SK-N-SH treated with all-trans-retinoic acid at 6 μM for 48 hours (cell line): Measurements from ENCODE around the gene FBXO10.
A peak's percentile ranks its signal among the peaks of the same experiment; 100 is the strongest.
"Not testable (repeated sequence)": the region's sequence is repeated elsewhere in the genome, so short reads cannot be mapped to it uniquely, and the experiment has no call there.

Source experiments
- ATAC-seq: fragments of 200-7000 bp; cut with Tn5 transposase; 3 replicates; pipeline ENCODE4 v1.9.1; 2020; ENCODE audit warnings: mild to moderate bottlenecking, moderate library complexity
- ARNTL ChIP-seq: fragments of 450-650 bp; formaldehyde crosslinking; IDR thresholded peaks from 2 replicates; pipeline ENCODE4 v1.5.0; 2020; ENCODE audit warnings: low read depth, mild to moderate bottlenecking, moderate library complexity, borderline replicate concordance
- BACH2 ChIP-seq: fragments of 250-450 bp; sonication (Bioruptor Pico); IDR thresholded peaks from 2 replicates; pipeline ENCODE4 v1.9.0; 2021; ENCODE audit warnings: mild to moderate bottlenecking, borderline replicate concordance
- CSDC2 ChIP-seq: fragments of 250-450 bp; sonication (Bioruptor Pico); IDR thresholded peaks from 2 replicates; pipeline ENCODE4 v1.5.0; 2020; ENCODE audit warnings: mild to moderate bottlenecking, moderate library complexity
- CSRNP3 ChIP-seq: fragments of 250-450 bp; sonication (Bioruptor Pico); IDR thresholded peaks from 2 replicates; pipeline ENCODE4 v1.5.1; 2021; ENCODE audit warnings: mild to moderate bottlenecking, moderate library complexity
- ESRRG ChIP-seq: fragments of 250-450 bp; sonication (Bioruptor Pico); IDR thresholded peaks from 2 replicates; pipeline ENCODE4 v1.6.1; 2021; ENCODE audit warnings: mild to moderate bottlenecking
- PATZ1 ChIP-seq: fragments of 250-450 bp; sonication (Bioruptor Pico); IDR thresholded peaks from 2 replicates; pipeline ENCODE4 v1.8.0; 2020; ENCODE audit warnings: mild to moderate bottlenecking, moderate library complexity, borderline replicate concordance
- POU6F1 ChIP-seq: fragments of 250-450 bp; sonication (Bioruptor Pico); IDR thresholded peaks from 2 replicates; pipeline ENCODE4 v1.8.0; 2021; ENCODE audit warnings: low read depth, mild to moderate bottlenecking, moderate library complexity, borderline replicate concordance
- PPARA ChIP-seq: fragments of 250-450 bp; sonication (Bioruptor Pico); IDR thresholded peaks from 2 replicates; pipeline ENCODE4 v1.5.0; 2020; ENCODE audit warnings: mild to moderate bottlenecking, borderline replicate concordance
- RARB ChIP-seq: fragments of 250-450 bp; sonication (Bioruptor Pico); IDR thresholded peaks from 2 replicates; pipeline ENCODE4 v1.8.0; 2021; ENCODE audit warnings: mild to moderate bottlenecking, moderate library complexity
- TCF4 ChIP-seq: fragments of 250-450 bp; sonication (Bioruptor Pico); IDR thresholded peaks from 2 replicates; pipeline ENCODE4 v1.8.0; 2021; ENCODE audit warnings: mild to moderate bottlenecking, moderate library complexity, borderline replicate concordance
- TOX ChIP-seq: fragments of 250-450 bp; sonication (Bioruptor Pico); IDR thresholded peaks from 2 replicates; pipeline ENCODE4 v1.8.0; 2021; ENCODE audit warnings: mild to moderate bottlenecking, moderate library complexity, borderline replicate concordance
- TSHZ2 ChIP-seq: fragments of 250-450 bp; sonication (Bioruptor Pico); IDR thresholded peaks from 2 replicates; pipeline ENCODE4 v1.5.0; 2020; ENCODE audit warnings: mild to moderate bottlenecking, moderate library complexity
- ZC3H10 ChIP-seq: fragments of 250-450 bp; sonication (Bioruptor Pico); IDR thresholded peaks from 2 replicates; pipeline ENCODE4 v1.5.1; 2021; ENCODE audit warnings: mild to moderate bottlenecking, moderate library complexity
- ZFP3 ChIP-seq: fragments of 250-450 bp; sonication (Bioruptor Pico); IDR thresholded peaks from 2 replicates; pipeline ENCODE4 v1.5.0; 2020; ENCODE audit warnings: mild to moderate bottlenecking, moderate library complexity
- ZFP30 ChIP-seq: fragments of 450-650 bp; formaldehyde crosslinking; IDR thresholded peaks from 2 replicates; pipeline ENCODE4 v1.5.0; 2022; ENCODE audit warnings: mild to moderate bottlenecking, moderate library complexity
- ZNF565 ChIP-seq: fragments of 450-650 bp; formaldehyde crosslinking; conservative IDR thresholded peaks from 2 replicates; pipeline ENCODE4 v1.5.0; 2020; ENCODE audit warnings: low read depth, mild to moderate bottlenecking, moderate library complexity
- ZNF70 ChIP-seq: fragments of 450-650 bp; formaldehyde crosslinking; IDR thresholded peaks from 2 replicates; pipeline ENCODE4 v1.5.0; 2020; ENCODE audit warnings: mild to moderate bottlenecking, moderate library complexity
- ZNF8 ChIP-seq: fragments of 450-650 bp; formaldehyde crosslinking; IDR thresholded peaks from 2 replicates; pipeline ENCODE4 v1.5.0; 2020; ENCODE audit warnings: mild to moderate bottlenecking, moderate library complexity

FBXO10 gene

GRCh38 chr9:37468620-37469019 is 107.6 kb downstream of the FBXO10 start:
- TF ChIP-seq ZFP30 (CRISPR knock-in tag) = no peak
- TF ChIP-seq BACH2 (CRISPR knock-in tag) = no peak
- no peak for ATAC-seq

- not testable (repeated sequence) for ATAC-seq
Observed at GRCh38 chr9:37467530-37467929, 108.7 kb downstream of the FBXO10 start.

- TF ChIP-seq ZFP3 (CRISPR knock-in tag) (0 out of 2 replicates have a peak, but pooled peaks have one; percentile 22), ZNF70 (CRISPR knock-in tag) (peak; percentile 38; the same call in 1 of the 2 replicates), ZC3H10 (CRISPR knock-in tag) (no peak)
- ATAC-seq = peak; percentile 32
Observed at GRCh38 chr9:37466037-37466709, 110.0 kb downstream of the FBXO10 start.

GRCh38 chr9:37465249-37466036 is 110.7 kb downstream of the FBXO10 start, which contains the start of gene ZBTB5:
Gene ZBTB5, minus strand, starts transcription at chr9:37465450. Its CDS starts 22,899 bp downstream, at chr9:37442551.
- TF ChIP-seq RARB (CRISPR knock-in tag) = no peak
- TF ChIP-seq ESRRG = no peak
- TF ChIP-seq PPARA (CRISPR knock-in tag) = no peak
- no peak for TF ChIP-seq PATZ1 (CRISPR knock-in tag)
- no peak for TF ChIP-seq POU6F1 (CRISPR knock-in tag)
- TF ChIP-seq ARNTL (CRISPR knock-in tag) = no peak
- TF ChIP-seq ZFP30 (CRISPR knock-in tag) = no peak
- TF ChIP-seq TCF4 (CRISPR knock-in tag) = no peak
- TF ChIP-seq CSDC2 (CRISPR knock-in tag) = no peak
- no peak for TF ChIP-seq ZNF8 (CRISPR knock-in tag)
- no peak for TF ChIP-seq ZNF565 (CRISPR knock-in tag)
- TF ChIP-seq BACH2 (CRISPR knock-in tag) = no peak
- TF ChIP-seq ZC3H10 (CRISPR knock-in tag) = no peak
- TF ChIP-seq TOX (CRISPR knock-in tag) = no peak
- TF ChIP-seq ZNF70 (CRISPR knock-in tag) = no peak
- TF ChIP-seq TSHZ2 (CRISPR knock-in tag) = no peak
- no peak for TF ChIP-seq CSRNP3 (CRISPR knock-in tag)
- ATAC-seq = peak; percentile 86
